ENCODE measurements around the gene MAL.

The MAL gene

DNA sequence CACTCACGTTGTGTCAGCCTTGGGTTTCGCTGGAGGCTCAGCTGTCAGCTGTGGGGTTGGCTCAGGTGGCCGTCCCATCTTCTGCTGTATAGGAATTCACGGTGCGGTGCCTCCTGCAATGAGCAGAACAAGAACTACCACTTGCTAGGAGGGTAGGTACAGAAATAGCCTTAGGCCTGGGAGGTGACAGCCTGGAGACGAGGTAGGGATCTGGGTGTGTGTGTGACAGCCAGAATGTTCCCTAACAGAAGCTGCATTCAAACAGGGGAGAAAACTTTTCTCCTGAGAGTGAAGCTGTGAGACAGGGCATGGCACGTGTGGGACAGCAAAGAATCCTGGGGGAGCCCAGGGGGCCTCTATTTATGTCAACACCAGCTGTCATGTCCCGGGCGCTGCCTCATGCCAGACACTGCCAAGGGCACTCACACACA is 8.4 kb upstream of the MAL start:
- no peak for DNase-seq

DNA sequence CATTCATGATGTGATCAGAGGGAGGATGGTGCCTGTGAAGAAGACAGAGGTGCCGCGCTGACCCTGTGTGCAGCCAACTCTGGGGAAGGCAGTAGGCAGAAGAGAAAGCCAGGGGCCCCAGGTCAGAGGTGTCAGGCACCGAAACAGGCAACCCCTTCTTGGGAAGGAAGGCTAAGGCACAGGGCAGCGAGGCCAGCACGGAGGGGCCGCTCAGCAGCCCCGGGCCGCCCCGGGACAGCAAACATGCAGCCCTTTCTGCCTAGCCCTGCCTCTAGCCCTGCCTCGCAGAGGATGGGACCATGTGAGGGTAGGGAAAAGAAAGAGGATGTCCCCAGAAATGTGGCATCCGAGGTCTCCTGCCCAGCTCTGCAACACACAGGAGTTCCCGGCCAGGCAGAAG is 7.7 kb upstream of the MAL start:
- no peak for DNase-seq

DNA sequence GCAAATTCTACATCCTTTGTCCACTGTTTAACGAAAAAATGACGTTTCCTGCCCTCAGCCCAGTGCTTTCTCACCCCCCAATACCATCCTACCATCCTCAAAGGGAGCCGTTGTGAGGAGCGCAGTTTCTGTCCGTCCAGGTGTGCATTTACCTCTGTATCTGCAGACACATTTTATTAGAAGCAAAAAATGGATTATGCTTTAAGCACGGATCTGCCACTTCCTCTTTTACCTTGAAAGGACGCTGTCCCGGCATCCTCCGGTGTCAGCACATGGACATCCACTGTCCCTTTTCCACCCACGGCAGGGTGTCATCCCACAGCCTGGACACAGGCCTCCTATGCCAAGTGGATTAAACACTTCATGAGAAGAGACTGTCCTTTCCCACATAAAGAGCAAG is 7.2 kb upstream of the MAL start:
- DNase-seq = no peak

DNA sequence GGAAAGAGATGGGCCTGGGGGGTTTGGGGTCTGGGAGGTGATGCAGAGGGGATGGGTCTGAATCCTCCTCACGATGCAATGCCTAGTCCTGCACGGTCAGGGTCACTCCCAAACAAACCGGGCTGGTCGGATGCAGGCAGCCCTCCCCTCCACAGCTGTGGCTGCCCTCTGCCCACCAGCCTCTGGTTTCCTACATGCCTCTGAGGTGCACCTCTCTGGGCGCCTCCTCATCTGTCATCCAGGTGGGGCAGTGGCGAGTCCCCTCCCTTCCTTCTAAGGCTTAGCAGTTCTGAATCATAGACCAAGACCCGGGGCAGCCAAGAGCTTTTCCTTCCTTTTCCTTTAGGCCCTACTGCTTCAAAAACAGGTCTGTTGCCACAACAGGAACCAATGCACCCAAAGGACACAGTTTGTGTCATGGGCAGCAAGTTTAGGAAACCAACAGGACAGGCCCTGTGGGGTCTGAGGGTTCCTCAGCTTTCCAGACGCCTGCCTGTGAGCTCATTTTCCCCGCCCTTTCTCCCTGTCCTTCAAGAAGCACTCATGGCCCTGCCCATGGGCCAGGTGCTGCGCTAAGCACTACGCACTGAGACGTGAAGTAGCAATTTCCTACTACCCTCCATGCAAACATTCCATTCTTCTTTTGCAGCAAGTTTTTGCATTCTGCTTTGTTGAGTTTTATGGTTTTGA is 6.5 kb upstream of the MAL start:
- no peak for DNase-seq

DNA sequence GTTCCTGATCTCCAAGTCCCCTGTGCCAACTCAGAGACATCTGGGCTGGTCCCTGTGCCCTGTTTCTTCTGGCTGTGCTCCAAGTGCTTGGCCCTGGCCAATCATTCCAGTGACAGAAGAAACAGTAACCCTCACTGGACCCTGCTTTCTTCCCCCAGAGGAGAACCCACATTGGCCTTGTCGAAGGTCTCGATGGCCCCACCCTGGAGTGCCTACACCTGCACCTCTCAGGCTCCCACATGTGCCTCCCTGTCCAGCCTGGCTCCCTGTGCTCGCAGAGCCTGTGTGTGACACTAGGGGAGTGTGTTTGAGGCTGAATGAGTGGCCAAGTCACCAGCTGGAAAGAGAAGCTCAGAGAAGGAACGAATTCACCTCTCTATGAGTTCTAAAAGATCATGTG is 5.9 kb upstream of the MAL start:
- no peak for DNase-seq

DNA sequence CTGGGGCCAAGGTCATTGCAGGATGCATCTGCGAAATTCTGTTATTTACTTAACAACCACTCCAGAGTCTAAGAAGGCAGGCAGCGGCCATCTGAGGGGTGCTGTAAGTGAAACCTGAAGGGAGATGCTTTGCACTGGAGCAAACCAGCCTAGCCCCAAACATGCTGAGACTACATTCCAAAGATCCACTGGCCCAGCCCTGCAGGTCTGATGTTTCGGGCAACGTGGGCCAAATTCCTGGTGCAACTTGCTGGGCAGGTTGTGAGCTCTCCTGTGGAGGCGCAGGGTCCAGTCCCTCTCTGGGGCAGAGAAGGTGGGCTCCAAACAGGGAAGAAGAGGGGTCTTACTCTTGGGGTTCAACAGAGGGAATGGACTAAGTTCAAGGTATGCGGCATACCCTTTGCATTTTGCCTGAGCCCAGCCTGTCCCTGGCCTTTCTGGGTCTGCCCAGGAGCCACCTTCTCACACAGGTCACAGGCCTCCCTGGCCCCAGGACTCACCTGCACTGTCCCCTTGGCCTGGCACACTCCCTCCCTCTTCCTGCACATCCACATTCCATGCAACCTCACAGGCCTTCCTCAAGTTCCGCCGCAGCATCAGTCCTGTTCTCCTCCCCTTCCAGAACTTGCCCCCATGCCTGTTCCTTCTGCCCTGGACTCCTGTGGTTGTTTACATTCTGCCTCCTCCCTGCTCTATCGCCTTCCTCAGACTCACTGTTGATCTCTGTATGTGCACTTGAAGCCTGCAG is 5.1 kb upstream of the MAL start:
- no peak for DNase-seq

DNA sequence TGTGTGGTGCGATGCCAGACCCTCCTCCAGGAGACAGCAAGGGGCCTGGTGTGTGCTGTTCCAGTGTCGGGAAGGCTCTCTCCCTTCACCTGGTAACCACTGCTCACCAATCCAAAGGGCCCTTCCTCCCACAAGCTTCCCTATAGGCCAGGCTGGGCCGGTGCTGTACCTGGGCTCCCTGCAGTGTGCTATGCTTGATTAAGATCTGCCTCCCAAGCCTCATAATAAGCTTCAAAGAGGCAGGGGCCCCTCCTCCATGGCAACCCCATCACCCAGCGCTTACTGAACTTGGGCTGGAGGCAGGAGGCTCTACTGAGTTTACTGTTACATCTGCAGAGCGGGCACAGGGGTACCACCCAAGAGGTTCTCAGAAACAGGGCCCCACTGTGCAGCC is 4.5 kb upstream of the MAL start:
- no peak for DNase-seq

DNA sequence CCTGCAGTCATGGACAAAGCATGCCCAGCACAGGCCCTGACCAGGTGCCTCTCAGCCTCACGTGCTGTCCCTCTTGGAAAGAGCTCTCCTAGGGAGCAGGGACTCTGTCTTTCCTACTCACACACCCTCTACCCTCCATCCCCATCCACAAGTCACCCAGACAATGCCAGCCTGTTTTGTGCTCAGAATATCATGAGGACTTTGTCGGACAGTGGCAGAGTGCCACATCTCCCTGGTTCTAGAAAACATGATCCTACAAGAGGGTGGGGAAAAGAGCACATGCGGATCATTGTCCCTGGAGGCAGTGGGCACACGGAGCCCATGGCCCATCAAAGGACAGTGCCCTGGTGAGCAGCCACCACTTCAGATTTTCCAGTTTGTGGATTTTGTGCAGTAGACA is 3.7 kb upstream of the MAL start:
- DNase-seq = no peak

DNA sequence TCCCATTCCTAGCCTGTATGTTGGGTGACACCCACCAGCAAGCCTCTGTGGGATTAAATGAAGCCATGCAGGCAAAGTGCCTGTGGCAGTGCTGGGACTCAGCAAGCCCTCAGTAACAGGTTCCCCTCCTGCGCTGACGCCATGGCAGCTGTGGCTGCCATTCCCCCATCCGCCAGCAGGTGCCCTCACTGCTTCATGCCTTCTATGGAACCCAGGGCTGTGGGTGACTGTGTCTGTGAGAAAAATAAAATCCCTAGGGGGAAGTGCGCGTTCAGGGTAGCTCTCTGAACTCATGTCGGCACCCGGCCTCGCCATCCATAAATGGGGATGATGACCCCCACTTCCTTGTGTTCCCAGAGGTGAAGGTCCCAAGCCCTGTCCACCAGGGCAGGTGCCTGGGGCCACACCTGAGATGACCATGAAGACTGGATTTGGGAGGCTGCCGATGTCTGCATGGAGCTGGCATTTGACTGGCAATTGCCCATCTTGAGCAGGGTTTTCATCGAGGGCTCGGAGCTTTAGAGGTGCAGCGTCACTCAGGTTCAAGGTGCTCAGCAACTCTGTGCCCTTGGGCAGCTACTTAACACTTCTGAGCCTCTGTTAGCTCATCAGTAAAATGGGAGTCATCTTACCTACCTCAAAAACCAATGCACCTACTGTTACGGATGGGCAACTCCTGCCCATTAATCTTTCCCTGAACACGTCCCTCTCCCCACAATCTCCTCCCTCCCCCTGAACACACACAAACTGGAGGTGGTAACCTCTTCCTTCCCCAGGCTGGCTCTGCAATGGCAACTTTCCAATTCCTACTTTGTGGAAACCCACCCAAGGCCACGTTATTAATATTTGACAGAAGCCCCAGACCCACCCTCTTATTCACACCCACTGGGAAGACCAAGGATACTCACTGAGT is 2.9 kb upstream of the MAL start:
- peak; percentile 19 for DNase-seq

DNA sequence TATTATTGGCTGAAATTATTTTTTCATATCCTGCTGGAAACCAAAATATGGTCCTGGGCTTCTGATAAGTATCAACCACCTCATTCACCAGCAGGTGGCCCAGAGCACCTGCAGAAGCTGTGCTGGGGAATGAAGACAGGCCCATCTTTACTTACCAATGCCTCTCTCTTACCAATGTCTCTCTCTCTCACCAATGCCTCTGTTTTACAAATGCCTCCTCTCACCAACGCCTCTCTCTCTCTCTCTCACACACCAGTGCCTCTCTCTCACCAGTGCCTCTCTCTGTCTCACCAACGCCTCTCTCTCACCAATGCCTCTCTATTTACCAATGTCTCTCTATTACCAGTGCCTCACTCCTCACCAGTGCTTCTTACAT is 2.3 kb upstream of the MAL start:
- DNase-seq = no peak

DNA sequence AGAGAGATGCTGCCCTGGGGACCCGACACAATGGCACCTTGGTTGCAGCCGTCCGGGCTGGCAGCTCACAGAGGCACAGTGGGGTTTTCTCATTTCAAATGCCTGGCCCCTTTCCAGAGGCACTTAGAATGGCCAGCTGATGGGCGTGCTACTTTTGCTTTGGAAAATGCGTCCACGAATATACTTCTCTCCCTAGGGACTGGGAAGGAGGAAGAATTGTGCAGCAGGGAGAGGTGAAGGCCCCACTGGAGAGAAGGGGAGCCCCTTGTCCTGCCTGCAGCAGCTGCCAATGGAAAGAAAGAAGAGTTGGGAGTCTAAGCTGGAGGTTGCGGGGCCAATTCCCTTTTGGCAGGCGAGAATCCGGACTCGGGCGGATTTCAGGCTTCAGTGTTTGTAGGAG is 1.1 kb upstream of the MAL start:
- no peak for DNase-seq

DNA sequence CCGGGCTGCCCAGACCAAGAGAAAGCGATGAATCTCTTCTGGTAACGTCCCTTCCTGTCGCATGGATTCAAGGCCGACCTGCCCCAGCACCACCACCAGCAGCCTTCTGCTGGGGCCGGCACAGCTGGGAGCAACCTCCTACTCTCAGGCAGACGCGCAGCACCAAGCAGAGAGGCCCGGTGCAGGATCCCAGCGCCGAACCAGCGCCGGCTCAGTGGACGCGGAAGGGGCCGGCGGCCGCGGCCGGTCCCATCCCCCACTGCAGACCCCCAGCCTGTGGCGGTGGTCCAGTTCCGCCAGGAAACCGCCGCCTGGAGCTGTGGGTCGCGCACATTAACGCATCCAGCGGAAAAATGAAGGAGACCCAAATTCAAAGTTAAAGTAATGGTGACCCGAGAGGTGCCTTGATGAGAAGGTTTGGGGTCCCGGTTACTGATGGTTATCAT is 525 bp upstream of the MAL start:
- DNase-seq = no peak

DNA sequence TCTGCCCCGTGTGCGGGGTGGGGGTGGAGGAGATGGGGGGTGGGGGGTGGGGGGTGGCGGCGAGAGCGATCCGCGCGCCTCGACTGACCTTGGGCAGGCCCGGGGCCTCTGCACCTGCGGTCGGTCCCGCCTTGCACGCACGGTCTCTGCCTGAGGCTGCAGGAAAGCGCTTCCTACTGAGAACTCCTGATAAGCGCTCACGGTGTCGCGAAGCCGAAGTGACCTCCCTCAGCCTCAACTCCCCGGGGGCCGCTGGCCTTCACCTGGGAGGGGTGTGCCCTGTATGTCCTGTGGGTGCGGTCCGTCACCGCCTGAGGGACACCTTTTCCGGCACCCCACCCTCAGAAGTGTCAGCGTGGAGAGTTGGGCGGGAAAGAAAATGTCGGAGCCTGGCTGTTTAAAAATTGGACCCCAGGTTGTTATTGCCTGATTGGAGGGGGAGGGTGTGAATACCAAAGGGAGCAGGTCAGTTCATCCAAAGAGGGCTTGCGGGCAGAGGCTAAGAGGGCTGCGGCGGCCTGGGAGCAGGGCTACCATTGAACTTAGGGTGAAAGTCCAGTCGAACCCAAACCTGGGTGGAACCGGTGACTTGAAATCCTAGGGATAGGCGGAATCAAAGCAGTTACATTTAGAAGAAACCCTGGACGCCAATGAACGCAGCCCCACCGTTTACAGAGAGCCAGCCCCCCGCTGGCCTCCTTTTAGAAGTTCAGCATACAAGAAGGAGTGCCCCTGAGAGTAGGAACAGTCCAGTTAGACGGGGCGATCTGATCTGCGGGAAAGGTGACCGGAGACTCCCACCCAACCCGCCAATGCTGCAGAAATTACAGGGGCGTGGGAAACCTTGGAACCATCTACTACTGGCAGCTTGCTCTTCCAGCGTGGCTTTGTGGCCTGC is 1.2 kb downstream of the MAL start:
- DNase-seq = no peak

DNA sequence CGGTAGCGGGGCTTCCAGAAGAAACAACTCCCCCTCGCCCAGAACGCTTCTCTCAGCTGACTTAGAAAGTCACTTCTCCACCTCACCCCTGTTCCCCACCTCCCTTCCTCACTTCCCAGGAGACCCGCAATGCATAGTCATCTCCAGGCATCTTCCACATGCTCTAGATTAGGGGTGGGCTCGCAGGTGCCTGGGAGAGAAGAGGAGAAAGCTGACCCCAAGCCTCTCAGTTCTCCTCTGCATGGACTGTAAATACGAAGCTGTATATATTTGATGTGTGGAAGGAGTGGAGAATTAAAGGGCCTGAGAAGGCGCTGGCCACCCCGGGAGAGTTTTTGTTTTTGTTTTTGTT is 1.8 kb downstream of the MAL start:
- no peak for DNase-seq

DNA sequence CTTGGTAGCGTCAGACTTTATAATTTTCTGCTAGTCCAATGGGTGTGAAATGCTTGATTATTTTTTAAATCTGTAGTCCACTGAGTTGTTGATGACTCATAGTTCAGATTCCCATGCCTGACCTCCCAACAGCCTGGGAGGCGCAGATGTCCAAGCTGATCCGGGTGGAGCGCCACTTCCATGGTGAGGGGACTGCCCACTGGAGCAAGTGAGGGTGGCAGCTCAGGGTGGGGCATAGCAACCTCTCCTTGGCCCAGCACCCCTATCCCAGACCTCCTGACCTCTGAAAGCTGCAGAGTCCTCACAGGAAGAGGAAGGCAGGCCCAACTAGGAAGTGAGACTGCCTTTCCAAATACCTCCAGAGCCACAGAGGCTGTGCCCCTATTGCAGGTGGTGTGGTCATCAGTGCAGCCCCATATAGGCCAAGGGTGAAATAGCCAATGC is 4.4 kb downstream of the MAL start:
- DNase-seq = no peak

DNA sequence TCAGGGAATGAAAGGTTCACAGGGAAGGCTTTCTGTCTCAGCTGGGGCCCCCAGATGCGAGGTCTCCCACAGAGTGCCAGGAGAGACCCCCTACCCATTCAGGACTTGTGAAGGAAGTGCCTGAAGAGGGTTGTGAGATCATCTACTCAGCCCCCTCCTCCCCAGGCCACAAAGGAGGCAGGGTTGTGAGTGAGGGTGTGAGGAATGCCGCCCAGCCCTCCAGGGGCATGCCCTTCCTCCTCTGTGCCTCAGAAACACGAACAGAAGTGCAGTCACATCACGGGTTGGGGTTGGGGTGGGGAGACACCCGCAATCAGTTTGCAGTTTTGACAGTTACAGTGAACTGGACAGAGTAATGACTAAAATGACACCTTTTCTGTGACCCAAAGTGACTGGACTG is 5.0 kb downstream of the MAL start:
- DNase-seq = no peak

DNA sequence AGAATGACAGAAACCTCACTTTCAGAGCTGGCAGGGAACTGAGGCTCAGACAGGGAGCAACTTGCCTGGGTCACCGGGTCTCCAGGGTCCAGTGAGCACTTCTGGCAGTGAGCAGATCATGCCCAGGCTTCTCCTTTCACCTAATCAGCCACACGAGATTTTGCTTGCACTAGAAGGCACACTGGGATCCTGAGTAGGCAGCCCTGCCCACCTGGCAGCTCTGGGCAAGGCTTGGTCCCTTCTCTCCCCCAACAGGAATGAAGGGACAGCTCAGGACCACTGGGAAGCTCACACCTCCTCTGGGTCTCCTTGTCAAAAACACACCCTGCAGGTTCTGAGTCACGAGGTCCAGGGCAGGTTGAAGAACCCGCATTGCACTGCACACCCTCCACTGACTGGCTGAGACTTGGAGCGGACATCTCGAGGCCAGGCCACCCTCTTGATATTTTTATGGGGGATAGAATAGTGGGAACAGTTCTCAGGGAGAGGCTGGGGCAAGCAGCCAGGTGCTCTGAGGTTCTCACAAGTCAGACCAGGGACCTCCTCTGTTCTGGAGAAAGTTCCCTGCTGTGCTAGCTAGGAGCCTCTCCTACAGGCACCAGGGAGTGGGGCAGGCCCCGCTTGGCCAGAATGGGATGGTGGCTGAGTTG is 5.7 kb downstream of the MAL start:
- DNase-seq = no peak

DNA sequence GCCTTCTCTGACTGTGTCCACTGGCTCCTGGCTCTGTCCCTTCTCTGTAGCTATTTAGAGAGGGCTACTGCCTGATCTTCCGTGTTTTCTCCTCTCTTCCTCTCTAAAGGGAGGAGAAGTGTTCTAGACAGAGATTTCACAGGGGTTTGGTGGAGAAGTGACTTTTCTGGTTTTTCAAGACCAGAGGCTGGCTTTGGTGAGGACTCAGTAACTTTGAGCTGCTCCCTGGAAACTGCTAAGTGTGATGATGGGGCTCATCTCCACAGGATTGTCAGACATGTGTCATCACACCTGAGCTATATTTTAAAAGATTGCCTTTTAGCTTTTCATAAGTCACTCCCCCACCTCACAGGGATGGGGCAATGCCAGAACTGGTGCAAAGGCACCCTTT is 6.2 kb downstream of the MAL start:
- DNase-seq = no peak

DNA sequence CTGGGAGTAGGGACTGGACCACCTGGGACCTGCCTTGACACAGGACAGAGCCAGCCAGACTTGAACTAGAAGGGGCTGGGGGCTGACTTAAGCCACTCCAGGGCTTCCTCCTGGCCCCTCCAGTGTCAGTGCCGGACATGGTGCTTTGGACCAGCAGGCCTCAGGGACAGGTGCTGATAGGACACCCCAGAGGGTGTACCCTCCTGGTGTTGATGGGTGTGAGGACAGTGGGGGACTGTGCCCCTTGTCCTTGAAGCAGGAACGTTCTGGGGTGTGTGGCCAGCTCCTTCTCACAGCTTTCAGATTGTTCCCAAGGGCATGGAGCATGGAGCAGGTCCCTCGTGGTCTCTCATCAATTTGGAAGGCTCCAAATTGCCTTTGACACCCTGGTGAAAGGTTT is 6.8 kb downstream of the MAL start:
- DNase-seq = no peak

DNA sequence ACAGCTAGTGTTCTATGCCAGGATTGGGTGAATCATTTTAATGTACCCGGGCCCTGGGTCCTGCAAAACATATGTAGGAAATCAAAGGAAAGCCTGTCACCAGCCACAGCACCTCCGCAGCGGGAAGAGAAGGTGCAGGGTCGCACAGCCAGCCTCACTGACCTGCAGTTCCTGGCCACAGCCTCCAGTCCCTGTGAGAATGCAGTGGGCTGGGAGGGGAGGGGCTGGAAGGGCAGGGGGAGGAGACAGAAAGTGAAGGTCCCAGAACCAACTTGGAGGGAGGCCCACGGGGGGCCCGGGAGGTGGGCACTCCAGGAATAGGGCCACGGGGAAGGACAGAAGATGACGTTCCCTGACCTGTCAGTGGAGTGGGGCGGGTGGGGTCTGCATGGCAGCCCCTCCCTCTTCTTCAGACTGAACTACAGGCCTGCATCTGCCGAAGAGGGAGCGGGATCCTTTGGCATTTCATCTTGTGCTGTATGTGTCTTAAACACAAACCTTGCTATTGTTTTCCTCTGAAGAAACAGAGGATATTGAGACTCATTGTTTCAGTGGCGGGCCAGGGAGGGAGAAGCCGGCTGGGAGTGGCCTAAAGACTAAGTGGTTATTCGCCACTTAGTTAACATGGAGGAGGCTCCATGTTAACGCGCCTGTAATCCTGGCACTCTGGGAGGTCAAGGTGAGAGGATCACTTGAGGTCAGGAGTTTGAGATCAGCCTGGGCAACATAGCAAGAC is 7.5 kb downstream of the MAL start:
- DNase-seq = no peak

DNA sequence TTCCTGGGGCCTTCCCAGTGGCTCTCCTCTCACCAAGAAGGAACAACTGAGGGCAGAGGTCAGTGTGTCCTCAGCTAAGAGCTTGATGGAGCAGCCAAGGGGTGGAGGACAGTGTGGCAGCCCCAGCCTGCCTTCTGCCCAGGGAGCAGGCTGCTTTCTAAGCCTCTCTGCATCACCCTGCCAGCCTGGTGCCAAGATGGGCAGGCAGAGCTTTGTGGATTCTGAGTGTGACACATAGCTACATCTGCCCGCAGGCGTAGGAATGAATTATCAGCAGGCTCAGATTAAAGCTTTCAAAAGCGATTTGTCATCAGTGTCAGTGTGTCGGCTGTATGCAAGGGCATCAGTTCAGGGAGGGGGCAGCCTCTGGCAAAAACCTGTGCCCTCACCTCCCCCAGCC is 8.7 kb downstream of the MAL start:
- no peak for DNase-seq

DNA sequence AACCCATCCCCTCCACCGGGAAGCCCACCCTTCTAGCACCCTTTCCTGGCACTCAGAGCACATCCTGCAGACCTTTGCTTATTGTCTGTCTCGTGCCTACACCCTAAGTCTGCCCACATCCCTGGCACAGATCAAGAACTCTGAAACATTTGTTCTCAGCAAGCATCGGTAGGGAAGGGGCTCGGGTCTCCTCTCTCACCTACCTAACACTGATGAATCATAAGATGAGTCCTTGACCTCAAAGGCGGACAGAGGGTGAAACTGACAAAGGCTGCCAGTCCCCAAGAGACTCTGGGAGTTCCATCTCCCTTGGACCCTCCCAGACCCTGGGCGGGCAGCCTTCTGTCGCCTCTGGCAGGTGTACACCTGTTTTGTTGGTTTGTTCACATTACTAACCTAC is 9.3 kb downstream of the MAL start:
- DNase-seq = no peak

Data from NCI-H524 treated with DMSO at 0.1 percent for 48 hours (cell line).